SK-N-SH treated with all-trans-retinoic acid at 6 μM for 48 hours (cell line): ENCODE data around the gene NUCB2.

Experiments used
- ATAC-seq: fragments of 200-7000 bp; cut with Tn5 transposase; 3 replicates; pipeline ENCODE4 v1.9.1; 2020; ENCODE audit warnings: mild to moderate bottlenecking, moderate library complexity
- ARNTL ChIP-seq: fragments of 450-650 bp; formaldehyde crosslinking; IDR thresholded peaks from 2 replicates; pipeline ENCODE4 v1.5.0; 2020; ENCODE audit warnings: low read depth, mild to moderate bottlenecking, moderate library complexity, borderline replicate concordance
- BACH2 ChIP-seq: fragments of 250-450 bp; sonication (Bioruptor Pico); IDR thresholded peaks from 2 replicates; pipeline ENCODE4 v1.9.0; 2021; ENCODE audit warnings: mild to moderate bottlenecking, borderline replicate concordance
- CSDC2 ChIP-seq: fragments of 250-450 bp; sonication (Bioruptor Pico); IDR thresholded peaks from 2 replicates; pipeline ENCODE4 v1.5.0; 2020; ENCODE audit warnings: mild to moderate bottlenecking, moderate library complexity
- CSRNP3 ChIP-seq: fragments of 250-450 bp; sonication (Bioruptor Pico); IDR thresholded peaks from 2 replicates; pipeline ENCODE4 v1.5.1; 2021; ENCODE audit warnings: mild to moderate bottlenecking, moderate library complexity
- ESRRG ChIP-seq: fragments of 250-450 bp; sonication (Bioruptor Pico); IDR thresholded peaks from 2 replicates; pipeline ENCODE4 v1.6.1; 2021; ENCODE audit warnings: mild to moderate bottlenecking
- ISL1 ChIP-seq: fragments of 250-450 bp; sonication (Bioruptor Pico); IDR thresholded peaks from 2 replicates; pipeline ENCODE4 v2.1.2; 2022; ENCODE audit warnings: mild to moderate bottlenecking, moderate library complexity
- OSR1 ChIP-seq: fragments of 250-450 bp; sonication (Bioruptor Pico); IDR thresholded peaks from 2 replicates; pipeline ENCODE4 v1.8.0; 2022; ENCODE audit warnings: moderate library complexity, mild to moderate bottlenecking, inconsistent platforms
- PATZ1 ChIP-seq: fragments of 250-450 bp; sonication (Bioruptor Pico); IDR thresholded peaks from 2 replicates; pipeline ENCODE4 v1.8.0; 2020; ENCODE audit warnings: mild to moderate bottlenecking, moderate library complexity, borderline replicate concordance
- POU6F1 ChIP-seq: fragments of 250-450 bp; sonication (Bioruptor Pico); IDR thresholded peaks from 2 replicates; pipeline ENCODE4 v1.8.0; 2021; ENCODE audit warnings: low read depth, mild to moderate bottlenecking, moderate library complexity, borderline replicate concordance
- PPARA ChIP-seq: fragments of 250-450 bp; sonication (Bioruptor Pico); IDR thresholded peaks from 2 replicates; pipeline ENCODE4 v1.5.0; 2020; ENCODE audit warnings: mild to moderate bottlenecking, borderline replicate concordance
- RARB ChIP-seq: fragments of 250-450 bp; sonication (Bioruptor Pico); IDR thresholded peaks from 2 replicates; pipeline ENCODE4 v1.8.0; 2021; ENCODE audit warnings: mild to moderate bottlenecking, moderate library complexity
- SNAI2 ChIP-seq: fragments of 250-450 bp; sonication (Bioruptor Pico); IDR thresholded peaks from 2 replicates; pipeline ENCODE4 v1.5.0; 2020; ENCODE audit warnings: mild to moderate bottlenecking, moderate library complexity
- TOX ChIP-seq: fragments of 250-450 bp; sonication (Bioruptor Pico); IDR thresholded peaks from 2 replicates; pipeline ENCODE4 v1.8.0; 2021; ENCODE audit warnings: mild to moderate bottlenecking, moderate library complexity, borderline replicate concordance
- TSHZ2 ChIP-seq: fragments of 250-450 bp; sonication (Bioruptor Pico); IDR thresholded peaks from 2 replicates; pipeline ENCODE4 v1.5.0; 2020; ENCODE audit warnings: mild to moderate bottlenecking, moderate library complexity
- ZC3H10 ChIP-seq: fragments of 250-450 bp; sonication (Bioruptor Pico); IDR thresholded peaks from 2 replicates; pipeline ENCODE4 v1.5.1; 2021; ENCODE audit warnings: mild to moderate bottlenecking, moderate library complexity
- ZFP3 ChIP-seq: fragments of 250-450 bp; sonication (Bioruptor Pico); IDR thresholded peaks from 2 replicates; pipeline ENCODE4 v1.5.0; 2020; ENCODE audit warnings: mild to moderate bottlenecking, moderate library complexity
- ZFP30 ChIP-seq: fragments of 450-650 bp; formaldehyde crosslinking; IDR thresholded peaks from 2 replicates; pipeline ENCODE4 v1.5.0; 2022; ENCODE audit warnings: mild to moderate bottlenecking, moderate library complexity
- ZNF565 ChIP-seq: fragments of 450-650 bp; formaldehyde crosslinking; conservative IDR thresholded peaks from 2 replicates; pipeline ENCODE4 v1.5.0; 2020; ENCODE audit warnings: low read depth, mild to moderate bottlenecking, moderate library complexity
- ZNF70 ChIP-seq: fragments of 450-650 bp; formaldehyde crosslinking; IDR thresholded peaks from 2 replicates; pipeline ENCODE4 v1.5.0; 2020; ENCODE audit warnings: mild to moderate bottlenecking, moderate library complexity
- ZNF8 ChIP-seq: fragments of 450-650 bp; formaldehyde crosslinking; IDR thresholded peaks from 2 replicates; pipeline ENCODE4 v1.5.0; 2020; ENCODE audit warnings: mild to moderate bottlenecking, moderate library complexity

NUCB2 gene

GRCh38 chr11:17291710-17292109 lies 15.2 kb downstream of the NUCB2 start (continued):
- TF ChIP-seq CSRNP3: no peak

GRCh38 chr11:17293311-17293710 lies 16.8 kb downstream of the NUCB2 start:
- TF ChIP-seq PPARA (CRISPR knock-in tag) (no peak), ZNF8 (no peak), ARNTL (CRISPR knock-in tag) (no peak), ISL1 (CRISPR knock-in tag) (no peak), OSR1 (CRISPR knock-in tag) (no peak), SNAI2 (no peak), TSHZ2 (CRISPR knock-in tag) (no peak), ZNF70 (no peak), ZC3H10 (CRISPR knock-in tag) (no peak)
- ATAC-seq: no peak

GRCh38 chr11:17294033-17294432 lies 17.5 kb downstream of the NUCB2 start:
- no peak for TF ChIP-seq CSDC2
- TF ChIP-seq ESRRG (CRISPR knock-in tag): no peak
- no peak for TF ChIP-seq TSHZ2 (CRISPR knock-in tag)
- no peak for TF ChIP-seq TOX (CRISPR knock-in tag)
- TF ChIP-seq ARNTL (CRISPR knock-in tag): no peak
- no peak for TF ChIP-seq ZFP3
- TF ChIP-seq ZNF565 (CRISPR knock-in tag): no peak
- TF ChIP-seq ZNF8: no peak
- TF ChIP-seq PATZ1 (CRISPR knock-in tag): no peak
- TF ChIP-seq OSR1 (CRISPR knock-in tag): no peak
- no peak for TF ChIP-seq BACH2 (CRISPR knock-in tag)
- TF ChIP-seq POU6F1: no peak
- TF ChIP-seq CSRNP3: no peak
- TF ChIP-seq ZFP30 (CRISPR knock-in tag): no peak
- TF ChIP-seq SNAI2: no peak
- TF ChIP-seq RARB (CRISPR knock-in tag): no peak
- no peak for TF ChIP-seq ISL1 (CRISPR knock-in tag)
- TF ChIP-seq PPARA (CRISPR knock-in tag): no peak
- ATAC-seq: no peak
